Measurements from ENCODE around the gene C2CD3. TPM values are rescaled to one million over a fixed set of nuclear protein-coding genes. Genes with fewer than 3 reads are reported as not detected.

C2CD3 gene
- total RNA-seq, 1 donor from 2014 or later, result 3.7 TPM

- Histone ChIP-seq H3K4me3 (ENCODE audit: low read depth, low read length) (no peak within 1 kb of the TSS), H3K27me3 (ENCODE audit: control insufficient read depth, insufficient read depth, low read length) (no peaks in the 10 kb centered on the region), H3K36me3 (ENCODE audit: control insufficient read depth, insufficient read depth, low read length) (no peaks in the 10 kb centered on the region)
- DNase-seq (ENCODE audit: low read depth) (no peak), FAIRE-seq (no peak)
- no peak for TF ChIP-seq CTCF (IDR thresholded peaks at IDR 0.05; ENCODE audit: insufficient read depth, low read length, severe bottlenecking)
Measured at GRCh38 chr11:74008373-74009229, 162.2 kb downstream of the C2CD3 start, which contains the start of gene UCP3. TSS of gene UCP3 (minus strand) at chr11:74009085. CDS start at chr11:74007042, 2,043 bp downstream.

- TF ChIP-seq CTCF (IDR thresholded peaks at IDR 0.05; ENCODE audit: insufficient read depth, low read length, severe bottlenecking), result no peak
- no peaks in the 10 kb centered on the region for H3K36me3 ChIP-seq (ENCODE audit: control insufficient read depth, insufficient read depth, low read length)
- H3K27me3 ChIP-seq (ENCODE audit: control insufficient read depth, insufficient read depth, low read length), result no peaks in the 10 kb centered on the region
- FAIRE-seq, result no peak
- H3K4me3 ChIP-seq (ENCODE audit: low read depth, low read length), result no peak overlapping the region
- no peak for DNase-seq (ENCODE audit: low read depth)
Measured at GRCh38 chr11:74007691-74008372, 163.0 kb downstream of the C2CD3 start.

- no peaks in the 10 kb centered on the region for H3K27me3 ChIP-seq (ENCODE audit: control insufficient read depth, insufficient read depth, low read length)
- DNase-seq (ENCODE audit: low read depth), result no peak
- H3K4me3 ChIP-seq (ENCODE audit: low read depth, low read length), result no peak overlapping the region
- TF ChIP-seq CTCF (IDR thresholded peaks at IDR 0.05; ENCODE audit: insufficient read depth, low read length, severe bottlenecking), result no peak
- no peaks in the 10 kb centered on the region for H3K36me3 ChIP-seq (ENCODE audit: control insufficient read depth, insufficient read depth, low read length)
- no peak for FAIRE-seq
Measured at GRCh38 chr11:74006743-74007304, 164.0 kb downstream of the C2CD3 start.

GRCh38 chr11:74005721-74006517 is 164.9 kb downstream of the C2CD3 start:
- FAIRE-seq (no peak), DNase-seq (ENCODE audit: low read depth) (no peak)
- Histone ChIP-seq H3K36me3 (ENCODE audit: control insufficient read depth, insufficient read depth, low read length) (no peaks in the 10 kb centered on the region), H3K4me3 (ENCODE audit: low read depth, low read length) (no peak overlapping the region), H3K27me3 (ENCODE audit: control insufficient read depth, insufficient read depth, low read length) (no peaks in the 10 kb centered on the region)
- no peak for TF ChIP-seq CTCF (IDR thresholded peaks at IDR 0.05; ENCODE audit: insufficient read depth, low read length, severe bottlenecking)

- H3K4me3 ChIP-seq (ENCODE audit: low read depth, low read length), result no peak overlapping the region
- H3K36me3 ChIP-seq (ENCODE audit: control insufficient read depth, insufficient read depth, low read length), result no peaks in the 10 kb centered on the region
- no peaks in the 10 kb centered on the region for H3K27me3 ChIP-seq (ENCODE audit: control insufficient read depth, insufficient read depth, low read length)
- no peak for TF ChIP-seq CTCF (IDR thresholded peaks at IDR 0.05; ENCODE audit: insufficient read depth, low read length, severe bottlenecking)
- DNase-seq (ENCODE audit: low read depth), result no peak
- no peak for FAIRE-seq
Measured at GRCh38 chr11:74004759-74005615, 165.8 kb downstream of the C2CD3 start.

All from bronchial epithelial cell (primary cell).